PC-9 (cell line): ENCODE measurements around the gene PLEKHA1.

ENCODE experiments used
- EZH2 ChIP-seq: fragments of 200-600 bp; sonication (generic); IDR thresholded peaks from 2 replicates; pipeline ENCODE4 v1.8.0; 2017; ENCODE audit warnings: antibody characterized with exemption, low read depth
- TF ChIP-seq, protein P1 (sequence below): fragments of 200-600 bp; sonication (generic); conservative IDR thresholded peaks from 2 replicates; pipeline ENCODE4 v1.6.1; 2017; ENCODE audit warnings: mixed run types, antibody characterized with exemption, mild to moderate bottlenecking, moderate library complexity

DNA sequence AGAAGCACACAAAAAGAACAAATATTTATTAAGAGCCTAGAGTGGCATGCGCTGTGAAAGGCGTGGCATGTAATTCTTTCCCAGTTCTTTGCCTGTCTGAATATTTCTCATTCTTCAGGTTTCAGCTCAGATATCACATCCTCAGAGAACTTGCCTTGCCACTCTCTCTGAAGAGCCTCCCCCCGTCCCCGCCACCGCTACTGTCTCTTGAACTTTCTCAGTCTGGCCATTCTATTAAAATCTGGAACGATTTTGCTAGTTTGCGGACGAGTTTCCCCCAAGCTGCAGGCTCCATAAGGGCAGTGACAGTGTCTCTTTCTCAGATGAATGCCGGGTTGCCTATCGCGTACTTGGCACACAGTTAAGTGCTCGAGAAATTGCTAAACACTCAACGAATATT is 787 bp upstream of the PLEKHA1 start:
- TF ChIP-seq, protein P1, sequence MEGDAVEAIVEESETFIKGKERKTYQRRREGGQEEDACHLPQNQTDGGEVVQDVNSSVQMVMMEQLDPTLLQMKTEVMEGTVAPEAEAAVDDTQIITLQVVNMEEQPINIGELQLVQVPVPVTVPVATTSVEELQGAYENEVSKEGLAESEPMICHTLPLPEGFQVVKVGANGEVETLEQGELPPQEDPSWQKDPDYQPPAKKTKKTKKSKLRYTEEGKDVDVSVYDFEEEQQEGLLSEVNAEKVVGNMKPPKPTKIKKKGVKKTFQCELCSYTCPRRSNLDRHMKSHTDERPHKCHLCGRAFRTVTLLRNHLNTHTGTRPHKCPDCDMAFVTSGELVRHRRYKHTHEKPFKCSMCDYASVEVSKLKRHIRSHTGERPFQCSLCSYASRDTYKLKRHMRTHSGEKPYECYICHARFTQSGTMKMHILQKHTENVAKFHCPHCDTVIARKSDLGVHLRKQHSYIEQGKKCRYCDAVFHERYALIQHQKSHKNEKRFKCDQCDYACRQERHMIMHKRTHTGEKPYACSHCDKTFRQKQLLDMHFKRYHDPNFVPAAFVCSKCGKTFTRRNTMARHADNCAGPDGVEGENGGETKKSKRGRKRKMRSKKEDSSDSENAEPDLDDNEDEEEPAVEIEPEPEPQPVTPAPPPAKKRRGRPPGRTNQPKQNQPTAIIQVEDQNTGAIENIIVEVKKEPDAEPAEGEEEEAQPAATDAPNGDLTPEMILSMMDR = no peak
- no peak for TF ChIP-seq EZH2
